T1000 (cell line): ENCODE results near the gene PRRT4.

Experiments used
- DNase-seq: peaks from one replicate; lab custom pipeline; 2025; ENCODE audit warnings: mixed read lengths; lab: John Stamatoyannopoulos, UW

The PRRT4 gene

GRCh38 chr7:128373606-128374005 is 12.1 kb upstream of the PRRT4 start:
- no peak for DNase-seq

- no peak for DNase-seq
These were observed 9.0 kb upstream of the PRRT4 start for GRCh38 chr7:128370491-128370890.

DNA sequence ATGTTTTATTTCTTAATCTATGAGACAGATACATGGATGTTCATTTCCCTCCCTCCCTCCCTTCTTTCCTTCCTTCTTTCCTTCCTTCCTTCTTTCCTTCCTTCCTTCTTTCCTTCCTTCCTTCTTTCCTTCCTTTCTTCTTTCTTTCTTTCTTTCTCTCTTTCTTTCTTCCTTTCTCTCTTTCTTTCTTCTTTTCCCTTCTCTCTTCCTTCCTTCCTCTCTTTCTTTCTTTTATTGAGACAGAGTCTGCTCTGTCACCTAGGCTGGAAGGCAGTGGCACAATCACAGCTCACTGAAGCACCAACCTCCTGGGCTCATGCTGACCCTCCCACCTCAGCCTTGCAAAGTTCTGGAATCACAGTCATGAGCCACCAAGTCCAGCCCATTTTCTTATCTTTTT is 5.5 kb upstream of the PRRT4 start:
- DNase-seq = no peak

DNA sequence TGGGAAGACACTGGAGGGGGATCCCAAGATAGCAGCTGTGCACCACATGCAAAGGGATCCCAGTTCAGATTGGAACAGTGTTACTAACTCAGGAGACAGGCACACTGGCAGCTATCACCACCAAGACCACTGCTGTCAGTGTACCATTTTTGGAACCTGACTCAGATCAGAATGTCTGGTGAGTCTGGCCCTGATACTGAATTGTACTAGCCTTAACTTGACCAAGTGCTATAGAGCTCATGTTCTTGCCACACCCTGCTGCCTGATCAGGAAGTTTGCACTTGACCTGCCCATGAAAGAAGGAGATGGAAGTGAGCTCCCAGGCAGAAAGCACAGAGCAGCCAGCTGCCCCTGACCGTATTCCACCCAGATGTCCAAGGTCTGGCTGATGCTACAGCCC is 4.8 kb upstream of the PRRT4 start:
- no peak for DNase-seq

- DNase-seq = no peak
These were observed 3.9 kb upstream of the PRRT4 start for GRCh38 chr7:128365432-128365831.

DNA sequence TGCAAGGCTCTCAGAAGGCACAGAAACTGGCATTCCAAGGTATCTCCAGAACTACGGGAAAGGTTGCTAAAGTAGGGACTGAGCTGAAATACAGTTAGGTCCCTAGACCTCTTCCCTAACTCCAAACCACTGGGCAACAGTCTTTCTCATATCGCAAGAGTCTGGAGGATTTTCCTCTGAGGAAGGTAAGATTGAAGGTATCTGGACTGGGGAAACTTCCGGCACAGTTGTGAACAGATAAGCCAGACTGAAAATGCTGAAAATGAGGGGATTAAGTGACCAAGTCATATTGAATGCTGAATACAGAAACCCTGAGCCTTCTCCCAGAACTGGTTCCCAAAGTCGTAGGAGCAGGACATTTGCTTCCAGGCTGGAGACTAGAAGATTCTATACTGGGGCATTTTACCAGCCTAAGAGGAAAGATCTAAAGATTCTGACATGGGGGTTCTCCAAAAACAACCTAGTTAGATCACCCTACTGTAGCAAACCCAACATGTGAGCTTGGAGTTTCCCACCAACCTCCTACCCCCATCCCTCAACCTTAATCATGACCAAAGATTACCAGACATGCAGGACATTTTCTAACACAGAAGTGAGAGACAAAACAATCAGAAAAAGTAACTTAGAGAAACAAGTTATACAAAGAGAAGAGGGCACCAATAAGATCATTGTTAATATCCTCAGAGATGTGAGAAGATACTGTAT is 2.8 kb upstream of the PRRT4 start:
- DNase-seq = no peak

DNA sequence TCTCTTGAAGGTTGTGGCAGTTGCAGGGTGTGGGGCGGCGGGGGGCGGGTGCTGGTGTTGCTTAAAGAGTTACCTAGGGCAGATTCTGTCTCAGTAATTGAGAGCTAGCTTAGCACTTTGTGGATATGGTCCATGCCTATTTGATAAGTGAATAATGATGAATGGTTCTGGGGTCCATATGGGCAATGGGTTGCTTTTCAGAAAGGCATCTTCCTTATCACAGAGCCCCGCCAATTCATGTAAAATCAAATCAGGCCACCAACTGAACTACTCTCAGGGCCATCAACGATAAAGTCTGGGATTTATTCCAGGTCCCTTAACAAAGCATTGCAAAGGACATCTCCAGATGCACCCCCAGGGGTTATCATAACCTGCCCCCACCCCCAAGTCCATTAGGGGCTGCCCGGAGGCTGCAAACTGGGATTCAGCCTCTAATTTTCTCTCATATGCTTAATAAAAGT is 1.8 kb upstream of the PRRT4 start:
- no peak for DNase-seq

- no peak for DNase-seq
These were observed 1.2 kb upstream of the PRRT4 start for GRCh38 chr7:128362670-128363069.

DNA sequence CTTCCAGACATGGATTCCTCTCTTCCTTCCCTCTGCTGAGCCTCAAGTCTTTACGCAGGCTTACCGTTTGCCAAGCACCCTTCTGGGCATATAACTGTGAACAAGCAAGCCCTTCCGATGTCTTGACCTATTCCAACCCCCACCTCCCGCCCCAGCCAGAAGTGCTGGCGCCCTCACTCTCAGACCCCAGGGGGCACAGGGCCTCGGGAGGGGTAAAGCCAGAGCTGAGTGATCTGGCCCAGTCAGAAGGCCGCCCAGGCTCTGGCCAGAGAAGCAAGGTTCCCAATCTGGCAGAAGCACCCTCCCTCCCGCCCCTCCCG is 1.2 kb downstream of the PRRT4 start:
- no peak for DNase-seq

DNA sequence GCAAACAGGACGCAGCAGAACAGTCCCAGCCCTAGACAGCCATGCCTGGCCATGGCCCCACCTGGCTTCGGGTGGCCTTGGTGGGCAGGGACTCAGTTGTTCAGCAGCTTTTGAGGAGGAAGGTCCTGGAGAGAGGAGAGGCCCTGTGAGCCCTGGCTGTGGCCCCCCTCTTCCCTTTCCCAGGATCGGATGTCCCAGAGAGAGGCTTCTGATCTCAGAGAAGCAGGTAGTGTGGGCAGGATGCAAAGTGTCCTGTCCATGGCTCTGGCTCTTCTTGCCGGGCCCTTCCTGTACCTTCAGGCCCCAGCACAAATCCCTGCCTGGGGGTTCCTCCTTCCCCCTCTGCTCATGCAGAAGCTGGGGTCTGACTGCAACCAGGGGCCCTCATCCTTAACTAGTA is 1.6 kb downstream of the PRRT4 start:
- no peak for DNase-seq

GRCh38 chr7:128359336-128359735 is 2.2 kb downstream of the PRRT4 start:
- DNase-seq = no peak

GRCh38 chr7:128358233-128358632 is 3.3 kb downstream of the PRRT4 start:
- no peak for DNase-seq

DNA sequence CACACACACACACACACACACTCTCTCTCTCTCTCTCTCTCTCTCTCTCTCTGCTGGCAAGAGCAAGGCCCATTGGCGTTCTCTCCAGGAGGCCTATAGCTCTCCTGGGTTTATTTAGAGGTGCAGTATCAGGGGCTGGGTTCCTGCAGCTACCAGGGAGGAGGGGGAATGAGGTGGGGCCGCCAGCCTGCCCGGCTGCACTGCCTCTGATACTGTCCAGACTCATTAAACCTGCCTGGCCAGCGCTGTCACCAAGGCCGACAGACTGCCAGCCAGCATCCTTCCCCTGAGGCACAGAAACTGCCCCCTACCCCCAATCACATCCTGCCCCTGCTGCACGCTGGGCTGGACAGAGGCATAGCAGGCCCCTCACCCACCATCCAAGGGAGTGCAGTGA is 4.3 kb downstream of the PRRT4 start:
- no peak for DNase-seq

DNA sequence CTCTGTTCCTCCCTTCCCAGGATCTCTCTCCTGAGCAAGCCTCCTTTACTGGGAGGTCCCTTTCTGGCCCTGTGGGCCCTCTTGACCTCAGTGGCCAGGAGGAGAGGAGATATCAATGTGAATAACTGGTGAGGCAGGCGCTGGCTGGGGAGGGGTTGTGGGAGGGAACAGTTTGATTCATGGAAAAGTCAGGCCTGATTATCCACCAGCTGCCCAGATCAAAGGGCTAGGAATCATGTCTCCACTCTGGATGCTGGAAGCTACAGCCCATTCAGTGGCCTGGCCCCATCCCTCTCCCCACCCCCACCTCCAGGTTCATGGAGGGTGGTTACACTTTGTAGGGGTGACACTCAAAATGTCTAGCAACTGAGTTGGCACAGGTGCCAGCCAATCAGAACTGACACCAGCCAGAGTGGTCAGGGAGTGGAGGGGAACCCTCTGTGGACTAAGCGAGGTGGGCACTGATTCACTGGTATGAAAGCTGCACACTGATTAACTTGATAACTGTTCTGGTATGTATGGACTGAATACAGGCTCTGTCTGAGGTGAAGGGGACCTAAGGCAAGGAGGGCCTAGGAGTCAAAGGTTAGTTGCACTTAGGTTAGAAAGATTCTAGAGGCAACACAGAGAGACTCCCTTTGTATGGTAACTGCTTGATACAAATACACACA is 4.8 kb downstream of the PRRT4 start:
- no peak for DNase-seq

DNA sequence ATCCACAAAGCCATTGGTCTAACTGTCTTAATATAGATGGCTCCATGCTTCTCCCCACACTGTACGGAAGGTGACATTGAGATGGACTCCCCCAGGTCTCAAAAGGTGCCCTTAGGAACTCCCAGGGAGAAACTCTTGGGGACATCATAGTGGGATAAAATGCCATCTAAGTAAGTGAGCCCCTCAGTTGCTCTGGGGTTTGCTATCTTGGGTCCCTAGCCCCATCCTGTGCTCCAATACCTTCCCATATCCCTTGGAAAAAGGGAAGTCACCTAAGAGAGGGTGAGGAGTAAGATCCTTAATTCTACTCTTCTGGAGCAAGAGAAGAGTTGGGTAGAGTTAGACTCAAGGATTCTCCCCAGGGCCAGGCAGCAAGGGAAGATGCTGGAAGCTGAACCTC is 7.9 kb downstream of the PRRT4 start:
- no peak for DNase-seq

DNA sequence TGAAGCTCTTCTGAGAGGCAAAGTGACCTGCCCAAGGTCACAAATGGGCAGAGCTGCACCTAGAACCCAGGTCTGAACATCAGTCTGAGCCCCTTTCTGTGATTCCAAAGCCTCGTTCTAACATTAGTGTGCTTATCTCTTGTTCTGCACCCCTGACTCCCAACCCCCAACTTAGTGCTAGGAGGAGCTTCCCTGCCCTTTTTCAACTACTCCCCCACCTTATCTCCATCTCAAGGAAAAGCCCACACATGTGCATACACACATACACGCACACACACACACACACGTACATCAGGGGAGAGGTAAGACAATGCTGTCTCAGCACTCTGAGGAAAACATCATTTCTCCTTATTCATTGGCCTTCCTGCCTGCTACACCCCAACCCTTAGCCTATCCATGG is 8.3 kb downstream of the PRRT4 start:
- DNase-seq = no peak

DNA sequence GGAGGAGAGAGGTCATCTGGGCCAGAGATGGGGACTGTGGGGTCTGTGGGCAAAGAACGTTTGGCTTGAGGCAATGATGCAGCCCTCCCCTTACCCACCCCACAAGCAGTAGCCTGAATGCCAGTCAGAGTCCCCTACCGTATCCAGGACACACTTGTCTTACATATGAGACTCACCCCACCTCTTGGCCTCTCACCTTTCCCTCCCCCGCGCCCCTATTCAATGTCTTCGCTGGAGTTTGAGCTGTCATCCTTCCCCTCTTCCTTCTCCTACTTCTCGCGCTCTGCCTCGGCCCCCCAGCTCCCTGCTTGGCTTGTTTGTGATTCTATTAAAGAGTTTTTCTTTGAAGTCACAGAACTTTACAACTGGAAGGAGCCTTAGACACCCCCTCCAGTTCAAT is 8.9 kb downstream of the PRRT4 start:
- no peak for DNase-seq

- DNase-seq = no peak
These were observed 9.3 kb downstream of the PRRT4 start for GRCh38 chr7:128352153-128352537.

DNA sequence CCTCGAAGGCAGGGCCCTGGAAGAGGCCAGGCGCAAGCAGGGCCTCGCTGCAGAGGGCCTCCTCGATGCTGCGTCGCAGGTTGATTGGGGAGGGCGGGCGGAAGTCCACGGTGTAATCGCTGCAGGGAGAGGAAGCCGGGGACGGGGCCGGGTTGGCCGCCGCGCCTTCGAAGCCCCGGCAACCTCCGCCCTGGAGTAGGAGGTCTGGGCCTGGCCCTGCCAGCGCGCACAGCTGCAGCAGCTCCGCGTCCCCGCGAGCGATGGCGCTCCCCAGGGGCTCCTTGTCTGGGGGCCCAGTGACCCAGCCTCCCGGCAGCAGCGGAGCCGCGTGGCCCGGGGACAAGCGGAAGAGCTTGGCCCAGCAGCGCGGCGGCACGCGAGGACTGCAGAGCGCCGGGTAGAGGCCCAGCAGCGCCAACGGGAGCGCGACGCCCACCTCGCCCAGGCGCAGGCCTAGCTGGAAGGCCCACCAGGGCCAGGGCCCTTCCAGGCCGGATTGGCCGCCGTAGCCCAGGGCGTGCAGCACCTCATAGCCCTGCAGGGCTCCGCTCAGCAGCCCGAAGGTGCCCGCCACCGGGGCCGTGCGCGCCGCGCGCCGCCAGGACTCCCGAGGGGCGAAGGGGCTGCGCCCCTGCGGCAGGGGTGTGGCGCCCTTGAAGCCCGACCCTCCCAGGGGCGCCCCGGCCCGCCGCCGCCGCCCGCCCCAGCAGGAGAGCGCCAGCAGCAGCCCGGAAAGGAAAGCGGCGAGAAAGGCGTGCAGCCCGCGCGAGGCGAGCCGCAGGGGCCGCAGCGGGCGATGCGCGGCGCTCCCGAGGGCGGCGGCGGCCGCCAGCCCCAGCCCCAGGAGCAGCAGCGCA is 10.0 kb downstream of the PRRT4 start:
- no peak for DNase-seq

GRCh38 chr7:128350708-128351295 is 10.7 kb downstream of the PRRT4 start:
- no peak for DNase-seq

DNA sequence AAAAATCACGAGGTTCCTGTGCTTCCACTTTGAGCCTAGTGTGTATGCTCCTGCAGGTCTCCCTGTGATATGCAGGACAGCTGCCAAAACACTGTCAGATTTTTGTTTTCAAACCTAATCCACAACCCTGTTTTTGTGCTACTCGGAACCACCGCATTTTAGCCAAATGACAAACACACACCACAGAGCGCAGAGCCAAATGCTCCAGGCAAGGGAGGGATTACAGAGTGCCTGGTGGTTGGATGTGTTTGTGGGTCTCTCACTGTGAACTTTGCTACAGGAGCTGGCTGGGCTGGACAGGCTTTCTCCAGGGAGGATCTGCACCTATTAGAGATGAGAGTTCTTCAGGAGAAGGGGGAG is 12.0 kb downstream of the PRRT4 start:
- DNase-seq = no peak

- no peak for DNase-seq
These were observed 13.8 kb downstream of the PRRT4 start for GRCh38 chr7:128347647-128348097.

GRCh38 chr7:128344431-128344774 is 17.1 kb downstream of the PRRT4 start:
- no peak for DNase-seq
